ENCODE data around the gene HSD17B1. TPM values are rescaled to one million over a fixed set of nuclear protein-coding genes. Genes with fewer than 3 reads are reported as not detected.
"Not testable (repeated sequence)": the region's sequence is repeated elsewhere in the genome, so short reads cannot be mapped to it uniquely, and the experiment has no call there.

The HSD17B1 gene
- total and polyA plus RNA-seq, 8 donors: 0.32 to 3.5 (median 0.91) TPM

DNA sequence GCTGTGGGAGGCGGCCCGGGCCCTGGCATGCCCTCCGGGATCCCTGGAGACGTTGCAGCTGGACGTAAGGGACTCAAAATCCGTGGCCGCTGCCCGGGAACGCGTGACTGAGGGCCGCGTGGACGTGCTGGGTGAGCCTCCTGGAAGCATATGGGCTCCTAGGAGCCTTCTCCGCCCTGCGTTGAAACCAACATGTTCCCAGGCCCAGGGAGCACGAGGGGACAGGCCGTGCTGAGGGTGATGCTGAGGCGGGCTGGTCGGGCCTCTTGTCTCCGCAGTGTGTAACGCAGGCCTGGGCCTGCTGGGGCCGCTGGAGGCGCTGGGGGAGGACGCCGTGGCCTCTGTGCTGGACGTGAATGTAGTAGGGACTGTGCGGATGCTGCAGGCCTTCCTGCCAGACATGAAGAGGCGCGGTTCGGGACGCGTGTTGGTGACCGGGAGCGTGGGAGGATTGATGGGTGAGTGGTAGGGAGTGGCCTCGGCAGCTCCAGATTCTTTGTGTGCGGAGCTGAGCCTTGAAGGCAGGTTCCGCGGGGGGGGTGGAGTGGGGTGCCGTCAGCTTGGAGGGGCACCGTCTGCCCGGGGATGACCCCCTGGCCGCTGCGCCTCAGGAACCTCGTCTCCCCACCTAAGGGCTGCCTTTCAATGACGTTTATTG is 567 bp downstream of the HSD17B1 start:
- FAIRE-seq (no peak), DNase-seq (peak in 1 of 6 donors; percentile 81), ATAC-seq (peak in 1 of 4 donors; percentile 1)
- TF ChIP-seq CTCF (IDR thresholded peaks at IDR 0.05): no peak
- Histone ChIP-seq H3K9me3 (no peaks in the 10 kb centered on the region), H3K36me3 (no peaks in the 10 kb centered on the region), H3K27ac (no peak overlapping the region), H3K27me3 (no peaks in the 10 kb centered on the region), H3K4me3 (peak overlapping the region in 2 of 4 donors; percentile 70 to 77), H3K4me1 (peaks cover 0 to 6% (median 0%) of the 10 kb centered on the region in 3 donors)
- intact Hi-C loops (cut with DNase I): no loop called here
- WGBS, 2 donors: 79 to 80% methylated on average over 43 to 45 of the region's 45 CpGs

- Histone ChIP-seq H3K4me3 (peak overlapping the region; percentile 35 to 77 (median 74)), H3K36me3 (no peaks in the 10 kb centered on the region), H3K27me3 (no peaks in the 10 kb centered on the region), H3K9me3 (no peaks in the 10 kb centered on the region), H3K4me1 (peaks cover 0 to 6% (median 0%) of the 10 kb centered on the region in 3 donors), H3K27ac (peak overlapping the region in 3 of 4 donors; percentile 80 to 85 (median 83))
- 28 to 30% methylated on average over 16 of the region's 16 CpGs for WGBS, 2 donors
- peak; percentile 35 to 52 (median 44) for ATAC-seq
- FAIRE-seq: no peak
- TF ChIP-seq CTCF (IDR thresholded peaks at IDR 0.05): no peak
- DNase-seq: peak in 2 of 6 donors; percentile 41 to 76
- intact Hi-C loops (cut with DNase I): no loop called here
Observed at GRCh38 chr17:42553866-42554249, 1.1 kb downstream of the HSD17B1 start.

GRCh38 chr17:42554250-42555121 is 1.8 kb downstream of the HSD17B1 start:
- intact Hi-C loops (cut with DNase I): no loop called here
- no peaks in the 10 kb centered on the region for H3K27me3 ChIP-seq
- FAIRE-seq: no peak
- H3K4me3 ChIP-seq: peak overlapping the region; percentile 35 to 77 (median 74)
- H3K4me1 ChIP-seq: peaks cover 0 to 6% (median 0%) of the 10 kb centered on the region in 3 donors
- ATAC-seq: peak; percentile 92 to 96 (median 95)
- no peak for TF ChIP-seq CTCF (IDR thresholded peaks at IDR 0.05)
- 1% methylated on average over 62 to 82 of the region's 82 CpGs for WGBS, 2 donors
- no peaks in the 10 kb centered on the region for H3K9me3 ChIP-seq
- H3K36me3 ChIP-seq: no peaks in the 10 kb centered on the region
- H3K27ac ChIP-seq: peak overlapping the region; percentile 80 to 87 (median 84)
- DNase-seq: peak; percentile 81 to 93 (median 88)

DNA sequence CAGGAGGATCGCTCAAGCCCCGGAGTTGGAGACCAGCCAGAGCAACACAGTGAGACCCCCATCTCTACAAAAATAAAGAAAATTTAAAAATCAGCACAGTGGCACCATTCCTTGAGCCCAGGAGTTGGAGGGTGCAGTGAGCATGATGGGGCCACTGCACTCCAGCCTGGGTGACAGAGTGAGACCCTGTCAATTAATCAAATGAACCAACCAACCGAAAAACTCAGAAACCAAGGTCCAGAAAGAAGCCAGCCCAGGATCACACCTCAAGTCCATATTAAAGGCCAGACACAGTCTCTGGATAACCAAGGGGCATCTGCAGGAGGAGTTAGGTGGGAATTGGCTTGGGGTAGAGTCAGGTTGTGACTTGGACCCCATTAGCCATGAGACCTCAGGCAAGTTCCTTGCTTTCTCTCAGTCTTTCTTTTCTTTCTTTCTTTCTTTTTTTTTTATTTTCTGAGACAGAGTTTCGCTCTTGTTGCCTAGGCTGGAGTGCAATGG is 2.4 kb downstream of the HSD17B1 start:
- DNase-seq (no peak), FAIRE-seq (no peak), ATAC-seq (peak in 2 of 4 donors; percentile 2 to 3)
- 25 to 27% methylated on average over 4 of the region's 4 CpGs for WGBS, 2 donors
- Histone ChIP-seq H3K27me3 (no peaks in the 10 kb centered on the region), H3K9me3 (no peaks in the 10 kb centered on the region), H3K36me3 (no peaks in the 10 kb centered on the region), H3K27ac (peak overlapping the region; percentile 80 to 87 (median 84)), H3K4me3 (peak overlapping the region; percentile 35 to 77 (median 74)), H3K4me1 (peaks cover 0 to 6% (median 0%) of the 10 kb centered on the region in 3 donors)
- intact Hi-C loops (cut with DNase I): no loop called here
- no peak for TF ChIP-seq CTCF (IDR thresholded peaks at IDR 0.05)

DNA sequence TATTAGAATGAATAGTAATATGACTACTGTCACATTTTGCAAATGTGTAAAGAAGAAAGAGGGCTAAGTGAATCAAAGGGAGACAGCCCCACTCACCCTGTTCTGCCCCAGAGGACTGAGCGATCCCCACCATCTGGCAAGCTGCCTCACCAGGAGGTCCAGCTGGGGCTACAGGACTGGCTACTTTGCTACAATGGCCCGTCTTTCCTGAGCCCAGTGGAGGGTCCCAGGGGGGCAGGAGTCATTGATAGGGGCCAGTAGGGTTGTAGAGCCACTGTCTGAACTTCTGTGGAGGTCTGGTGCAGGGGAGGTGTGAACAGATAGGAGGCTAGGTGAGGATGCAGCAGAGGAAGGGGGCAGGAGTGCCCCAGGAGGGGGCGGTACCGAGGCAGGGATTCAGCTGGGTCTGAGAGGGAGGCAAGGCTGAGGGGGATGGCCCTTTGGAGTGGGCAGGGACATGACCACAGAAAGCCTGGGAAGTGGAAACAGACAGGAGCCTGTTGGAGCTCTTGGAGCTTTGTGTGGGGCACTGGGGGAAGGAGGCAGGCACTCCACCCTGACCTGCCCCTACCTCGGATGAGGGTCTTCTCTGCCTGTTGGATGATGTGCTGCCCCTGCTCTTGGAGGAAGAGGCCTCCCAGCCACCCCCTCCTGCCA is 3.4 kb downstream of the HSD17B1 start:
- FAIRE-seq; H3K36me3 ChIP-seq; H3K4me3 ChIP-seq; H3K9me3 ChIP-seq; H3K4me1 ChIP-seq; DNase-seq; H3K27me3 ChIP-seq; ATAC-seq; intact Hi-C loops (cut with DNase I): not testable (repeated sequence)
- WGBS, 2 donors: 68 to 78% methylated on average over 5 of the region's 5 CpGs
- H3K27ac ChIP-seq: peak overlapping the region in 1 of 4 donors; percentile 80

Measured in pancreas (tissue), 10 donors.